ENCODE data around the gene C1QL1.

The C1QL1 gene

GRCh38 chr17:44989552-44990138 lies 21.5 kb upstream of the C1QL1 start:
- no peak for DNase-seq (ENCODE audit: low read depth in 2 of 2)

GRCh38 chr17:44988044-44988942 lies 20.2 kb upstream of the C1QL1 start:
- no peak for DNase-seq (ENCODE audit: low read depth in 2 of 2)

- no peak for DNase-seq (ENCODE audit: low read depth in 2 of 2)
Observed at GRCh38 chr17:44983563-44983962, 15.5 kb upstream of the C1QL1 start.

GRCh38 chr17:44982113-44982702 lies 14.1 kb upstream of the C1QL1 start:
- DNase-seq (ENCODE audit: low read depth in 2 of 2), result no peak

- no peak for DNase-seq (ENCODE audit: low read depth in 2 of 2)
Observed at GRCh38 chr17:44981221-44981968, 13.3 kb upstream of the C1QL1 start.

GRCh38 chr17:44979426-44979995 lies 11.4 kb upstream of the C1QL1 start:
- DNase-seq (ENCODE audit: low read depth in 2 of 2), result no peak

GRCh38 chr17:44978807-44979206 lies 10.7 kb upstream of the C1QL1 start:
- DNase-seq (ENCODE audit: low read depth in 2 of 2), result no peak

- no peak for DNase-seq (ENCODE audit: low read depth in 2 of 2)
Observed at GRCh38 chr17:44977814-44978550, 9.9 kb upstream of the C1QL1 start.

- DNase-seq (ENCODE audit: low read depth in 2 of 2), result no peak
Observed at GRCh38 chr17:44977065-44977464, 9.0 kb upstream of the C1QL1 start.

GRCh38 chr17:44976206-44976605 lies 8.1 kb upstream of the C1QL1 start:
- no peak for DNase-seq (ENCODE audit: low read depth in 2 of 2)

- DNase-seq (ENCODE audit: low read depth in 2 of 2), result no peak
Observed at GRCh38 chr17:44972953-44973352, 4.8 kb upstream of the C1QL1 start.

GRCh38 chr17:44971776-44972483 lies 3.8 kb upstream of the C1QL1 start:
- peak in 1 of 2 donors; percentile 48 for DNase-seq (ENCODE audit: low read depth in 2 of 2)

GRCh38 chr17:44970136-44970741 lies 2.1 kb upstream of the C1QL1 start:
- no peak for DNase-seq (ENCODE audit: low read depth in 2 of 2)

GRCh38 chr17:44969144-44969780 lies 1.2 kb upstream of the C1QL1 start:
- DNase-seq (ENCODE audit: low read depth in 2 of 2), result no peak

- DNase-seq (ENCODE audit: low read depth in 2 of 2), result no peak
Observed at GRCh38 chr17:44967907-44968224, 237 bp downstream of the C1QL1 start.

GRCh38 chr17:44967026-44967906 lies 837 bp downstream of the C1QL1 start:
- DNase-seq (ENCODE audit: low read depth in 2 of 2), result no peak

GRCh38 chr17:44966348-44967025 lies 1.6 kb downstream of the C1QL1 start:
- DNase-seq (ENCODE audit: low read depth in 2 of 2), result no peak
